GM10248 (cell line): ENCODE data around the gene ZNG1F.
"Not testable (repeated sequence)": the region's sequence is repeated elsewhere in the genome, so short reads cannot be mapped to it uniquely, and the experiment has no call there.

Experiments used
- CTCF ChIA-PET: fragments of 300-600 bp; sonication (Branson Sonifier 250); formaldehyde crosslinking; extraction: SDS; loops from one replicate; lab custom pipeline; 2021; ENCODE audit warnings: antibody characterized with exemption; lab: Yijun Ruan, JAX
- POLR2A ChIA-PET: fragments of 350-650 bp; sonication (Branson Sonifier 250); formaldehyde crosslinking; extraction: SDS; loops from one replicate; lab custom pipeline; 2020; ENCODE audit warnings: antibody characterized with exemption; lab: Yijun Ruan, JAX
- DNase-seq: peaks from one replicate; pipeline ENCODE4 v3.0.0; 2012; ENCODE audit errors: extremely low spot score
- TF ChIP-seq, protein P1 (sequence below): IDR thresholded peaks from 2 replicates; pipeline ENCODE4 v1.5.1; 2012; ENCODE audit warnings: mild to moderate bottlenecking, low read depth; ENCODE audit errors: extremely low read depth, missing control alignments, control extremely low read depth

The ZNG1F gene

DNA sequence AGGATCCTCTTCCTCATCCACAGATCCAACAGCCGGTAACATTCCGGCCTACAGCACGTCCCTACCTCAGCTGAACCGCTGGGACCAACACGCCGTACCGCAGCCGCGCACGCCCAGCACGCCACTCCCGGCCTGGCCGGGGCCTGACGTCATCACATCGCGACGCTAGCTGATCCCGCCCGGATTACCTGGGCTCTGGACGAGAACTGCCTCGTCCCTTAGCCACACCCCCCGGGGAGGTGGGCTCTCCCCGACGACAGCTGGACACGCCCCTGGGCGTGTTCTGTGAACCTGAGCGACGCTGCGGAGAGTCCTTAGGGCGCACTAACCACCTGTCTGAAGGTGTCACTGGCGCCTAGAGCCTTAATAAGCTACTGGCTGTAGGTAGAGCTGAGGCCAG is at the start of gene ZNG1F:
Gene ZNG1F, minus strand, starts transcription at position 101 of the 400 bp plus-strand sequence. Its CDS starts 59 bp downstream, at position 42.
- DNase-seq, POLR2A ChIA-PET, CTCF ChIA-PET: not testable (repeated sequence)

DNA sequence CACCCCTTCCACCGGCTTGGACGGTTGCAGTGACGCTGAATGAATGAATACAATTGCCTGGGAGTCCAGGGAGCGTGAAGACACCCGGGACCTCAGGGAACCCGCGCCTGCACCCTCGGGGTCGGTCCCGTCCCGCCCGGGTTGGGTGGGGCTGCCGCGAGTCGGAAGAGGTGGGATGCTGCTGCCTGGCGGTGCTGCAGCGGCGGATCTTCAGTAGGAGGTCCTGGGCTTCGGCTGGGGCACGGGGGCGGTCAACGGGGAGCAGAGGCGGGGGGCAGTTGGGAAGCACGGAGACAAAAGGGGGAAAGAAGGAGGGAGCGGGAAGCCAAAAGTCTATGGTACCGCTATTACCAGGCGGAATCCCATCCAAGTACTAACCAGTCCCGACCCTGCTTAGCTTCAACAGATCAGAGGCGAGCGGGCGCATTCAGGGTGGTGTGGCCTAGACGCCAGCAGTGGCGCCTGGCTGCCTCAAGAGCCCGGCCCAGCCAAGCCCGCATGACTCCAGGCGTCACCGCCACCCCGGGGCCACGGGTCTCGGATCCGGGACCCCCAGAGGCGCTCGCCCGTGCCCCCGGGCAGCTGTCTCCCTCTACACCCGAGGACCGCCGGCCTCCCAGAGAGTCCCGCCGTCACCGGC is 48.1 kb upstream of the ZNG1F start:
- peak; percentile 6 for DNase-seq
- CTCF ChIA-PET = not testable (repeated sequence)

DNA sequence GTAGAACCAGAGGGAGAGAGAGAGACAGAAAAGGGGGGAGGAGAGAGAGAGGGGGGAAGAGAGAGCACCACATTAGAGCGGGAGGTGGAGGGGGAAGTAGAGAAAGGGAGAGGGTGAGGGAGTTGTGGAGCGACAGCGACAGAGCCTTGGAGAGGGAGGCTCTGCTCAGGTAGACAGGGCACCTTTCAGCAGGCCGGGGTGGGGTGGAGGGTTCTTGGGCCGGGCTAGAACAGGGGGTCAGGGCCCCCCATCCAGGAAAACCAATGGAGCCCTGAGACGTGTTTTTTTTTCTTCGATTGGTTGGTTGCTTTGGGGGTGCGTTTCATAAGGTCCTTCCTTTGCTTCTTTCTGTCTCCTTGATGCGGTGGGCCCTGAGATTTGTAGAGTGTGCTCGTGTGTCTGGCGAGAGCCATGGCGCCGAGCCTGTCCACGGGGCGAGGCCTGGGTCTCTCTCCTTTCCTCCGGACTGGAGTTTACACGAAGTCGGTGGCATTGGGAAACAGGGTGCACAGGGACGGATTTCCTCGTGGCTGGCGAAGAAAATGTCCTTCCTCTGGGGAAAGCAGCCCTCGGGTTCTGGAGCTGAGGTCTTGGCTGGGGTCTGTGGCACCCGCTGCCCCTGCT is 47.5 kb upstream of the ZNG1F start:
- CTCF ChIA-PET, DNase-seq, POLR2A ChIA-PET: not testable (repeated sequence)

More for the DNA sequence above, 48.1 kb upstream of the ZNG1F start:
- POLR2A ChIA-PET = not testable (repeated sequence)

DNA sequence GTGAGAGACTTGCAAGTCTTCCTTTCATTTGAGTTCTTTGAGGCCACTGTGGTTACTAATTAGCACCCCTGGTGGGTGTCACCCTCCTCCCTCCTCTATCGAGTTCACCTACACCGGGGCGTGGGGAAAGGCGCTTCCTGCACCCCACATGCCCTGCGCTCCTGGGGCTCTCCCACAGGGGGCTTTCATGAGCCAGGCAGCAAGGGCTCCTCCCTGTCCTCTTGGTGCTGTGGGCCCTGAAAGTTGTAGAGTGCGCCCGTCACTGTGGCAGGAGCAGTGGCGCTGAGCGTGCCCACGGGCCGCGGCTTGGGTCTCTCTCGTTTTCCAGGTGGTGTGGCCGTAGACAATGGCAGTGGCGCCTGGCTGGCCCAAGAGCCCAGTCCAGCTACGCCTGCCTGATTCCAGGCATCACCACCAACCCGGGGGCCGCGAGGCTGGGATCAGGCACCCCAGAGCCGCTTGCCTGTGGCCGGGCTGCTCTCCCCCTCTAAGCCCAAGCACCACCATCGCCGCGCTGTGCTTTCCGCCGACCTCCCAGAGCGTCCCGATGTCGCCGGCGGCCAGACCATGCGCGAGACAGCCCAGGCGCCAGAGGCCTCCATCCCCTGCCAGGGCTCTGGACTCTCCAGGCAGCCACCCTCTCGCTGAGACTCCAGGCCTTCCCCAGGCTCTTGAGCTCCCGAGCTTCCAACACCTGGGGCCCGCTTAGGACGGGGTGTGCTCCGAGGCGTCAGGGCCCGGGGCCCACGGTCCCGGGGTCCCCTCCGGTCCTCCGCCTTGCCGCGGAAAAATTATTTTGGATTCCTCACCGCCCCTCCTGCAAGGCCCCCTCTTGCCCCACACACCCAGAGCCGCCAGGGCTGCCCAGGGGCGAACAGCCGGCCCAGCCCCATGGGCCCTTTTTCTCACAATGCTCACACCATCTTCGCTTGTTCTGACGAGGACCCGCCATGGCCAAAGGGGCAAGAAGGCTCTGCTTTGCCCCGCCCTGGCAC is 46.0 kb upstream of the ZNG1F start:
- peak; percentile 72 for DNase-seq
- POLR2A ChIA-PET, CTCF ChIA-PET: not testable (repeated sequence)
- TF ChIP-seq, protein P1, sequence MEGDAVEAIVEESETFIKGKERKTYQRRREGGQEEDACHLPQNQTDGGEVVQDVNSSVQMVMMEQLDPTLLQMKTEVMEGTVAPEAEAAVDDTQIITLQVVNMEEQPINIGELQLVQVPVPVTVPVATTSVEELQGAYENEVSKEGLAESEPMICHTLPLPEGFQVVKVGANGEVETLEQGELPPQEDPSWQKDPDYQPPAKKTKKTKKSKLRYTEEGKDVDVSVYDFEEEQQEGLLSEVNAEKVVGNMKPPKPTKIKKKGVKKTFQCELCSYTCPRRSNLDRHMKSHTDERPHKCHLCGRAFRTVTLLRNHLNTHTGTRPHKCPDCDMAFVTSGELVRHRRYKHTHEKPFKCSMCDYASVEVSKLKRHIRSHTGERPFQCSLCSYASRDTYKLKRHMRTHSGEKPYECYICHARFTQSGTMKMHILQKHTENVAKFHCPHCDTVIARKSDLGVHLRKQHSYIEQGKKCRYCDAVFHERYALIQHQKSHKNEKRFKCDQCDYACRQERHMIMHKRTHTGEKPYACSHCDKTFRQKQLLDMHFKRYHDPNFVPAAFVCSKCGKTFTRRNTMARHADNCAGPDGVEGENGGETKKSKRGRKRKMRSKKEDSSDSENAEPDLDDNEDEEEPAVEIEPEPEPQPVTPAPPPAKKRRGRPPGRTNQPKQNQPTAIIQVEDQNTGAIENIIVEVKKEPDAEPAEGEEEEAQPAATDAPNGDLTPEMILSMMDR = peak; percentile 35

DNA sequence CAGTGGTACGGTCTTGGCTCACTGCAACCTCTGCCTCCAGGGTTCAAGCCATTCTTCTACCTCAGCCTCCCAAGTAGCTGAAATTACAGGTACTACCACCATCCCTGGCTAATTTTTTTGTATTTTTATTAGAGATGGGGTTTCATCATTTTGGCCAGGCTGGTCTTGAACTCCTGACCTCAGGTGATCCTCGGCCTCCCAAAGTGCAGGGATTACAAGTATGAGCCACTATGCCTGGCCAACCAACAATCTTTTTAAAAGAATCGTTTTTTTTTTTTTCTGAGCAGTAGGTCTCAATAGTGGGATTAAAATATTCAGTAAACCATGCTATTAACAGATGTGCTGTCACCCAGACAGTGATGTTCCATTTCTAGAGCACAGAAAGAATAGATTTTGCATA is 45.1 kb upstream of the ZNG1F start:
- POLR2A ChIA-PET, CTCF ChIA-PET, DNase-seq: not testable (repeated sequence)

DNA sequence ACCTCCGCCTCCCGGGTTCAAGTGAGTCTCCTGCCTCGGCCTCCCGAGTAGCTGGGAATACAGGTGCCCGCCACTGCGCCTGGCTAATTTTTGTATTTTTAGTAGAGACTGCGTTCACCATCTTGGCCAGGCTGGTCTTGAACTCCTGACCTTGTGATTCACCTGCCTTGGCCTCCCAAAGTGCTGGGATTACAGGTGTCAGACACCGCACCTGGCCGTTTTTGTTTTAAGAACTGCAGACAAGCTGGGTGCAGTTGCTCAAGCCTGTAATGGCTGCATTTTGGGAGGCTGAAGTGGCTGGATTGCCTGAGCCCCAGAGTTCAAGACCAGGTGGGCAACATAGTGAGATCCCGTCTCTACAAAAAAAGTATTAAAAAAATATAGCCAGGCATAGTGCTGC is 43.2 kb upstream of the ZNG1F start:
- CTCF ChIA-PET, DNase-seq, POLR2A ChIA-PET: not testable (repeated sequence)

DNA sequence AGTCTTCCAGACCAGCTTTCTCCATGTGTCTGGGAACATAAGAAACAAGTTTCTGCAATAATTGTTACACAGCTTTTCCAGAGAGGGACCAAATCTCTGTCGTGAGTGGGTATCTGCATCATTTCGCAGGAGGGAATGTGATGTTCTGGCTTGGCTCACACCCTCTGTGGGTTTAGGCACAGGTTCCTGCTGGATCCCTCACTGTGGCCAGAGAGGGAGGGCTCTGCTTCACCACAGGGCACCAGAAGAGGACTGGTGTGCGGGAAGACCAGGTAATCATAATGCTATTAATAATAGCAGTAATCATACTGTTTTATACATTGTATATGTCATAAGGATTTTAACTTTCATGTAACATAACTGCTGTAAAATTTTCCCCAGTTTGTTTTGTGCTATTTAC is 41.3 kb upstream of the ZNG1F start:
- peak; percentile 18 for DNase-seq
- POLR2A ChIA-PET, CTCF ChIA-PET: not testable (repeated sequence)

DNA sequence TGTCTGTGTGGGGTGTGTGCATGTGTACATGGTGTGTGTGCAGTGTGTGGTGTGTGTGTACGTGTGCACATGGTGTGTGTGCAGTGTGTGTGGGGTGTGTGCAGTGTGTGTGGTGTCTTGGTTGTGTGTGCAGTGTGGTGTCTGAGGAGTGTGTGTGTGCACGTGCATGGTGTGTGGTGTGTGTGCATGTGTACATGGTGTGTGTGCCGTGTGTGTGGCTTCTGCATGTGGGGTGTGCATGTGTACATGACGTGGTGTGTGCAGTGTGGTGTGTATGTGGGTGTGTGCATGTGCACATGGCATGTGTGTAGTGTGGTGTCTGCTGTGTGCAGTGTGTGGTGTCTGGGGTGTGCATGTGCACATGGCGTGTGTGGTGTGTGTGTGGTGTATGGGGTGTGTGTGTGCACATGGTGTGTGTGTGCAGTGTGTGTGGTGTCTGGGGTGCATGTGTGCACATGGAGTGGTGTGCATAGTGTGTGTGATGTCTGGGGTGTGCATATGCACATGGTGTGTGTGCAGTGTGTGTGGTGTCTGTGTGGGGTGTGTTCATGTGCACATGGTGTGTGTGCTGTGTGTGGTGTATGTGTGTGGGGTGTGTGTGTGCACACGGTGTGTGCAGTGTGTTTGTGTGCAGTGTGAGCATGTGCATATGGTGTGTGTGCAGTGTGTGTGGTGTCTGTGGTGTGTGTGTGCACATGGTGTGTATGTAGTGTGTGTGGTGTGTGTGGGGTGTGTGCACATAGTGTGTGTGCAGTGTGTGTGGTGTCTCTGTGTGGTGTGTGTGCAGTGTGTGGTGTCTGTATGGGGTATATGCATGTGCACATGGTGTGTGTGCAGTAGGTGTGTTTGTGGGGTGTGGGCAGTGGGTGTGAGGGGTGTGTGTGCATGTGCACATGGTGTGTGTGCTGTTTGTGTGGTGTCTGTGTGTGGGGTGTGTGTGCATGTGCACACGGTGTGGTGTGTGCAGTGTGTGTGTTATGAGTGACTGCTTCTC is 40.6 kb upstream of the ZNG1F start:
- ChIA-PET CTCF (no interaction called here), POLR2A (no interaction called here)
- peak; percentile 28 for DNase-seq
- TF ChIP-seq, protein P1 = no peak

DNA sequence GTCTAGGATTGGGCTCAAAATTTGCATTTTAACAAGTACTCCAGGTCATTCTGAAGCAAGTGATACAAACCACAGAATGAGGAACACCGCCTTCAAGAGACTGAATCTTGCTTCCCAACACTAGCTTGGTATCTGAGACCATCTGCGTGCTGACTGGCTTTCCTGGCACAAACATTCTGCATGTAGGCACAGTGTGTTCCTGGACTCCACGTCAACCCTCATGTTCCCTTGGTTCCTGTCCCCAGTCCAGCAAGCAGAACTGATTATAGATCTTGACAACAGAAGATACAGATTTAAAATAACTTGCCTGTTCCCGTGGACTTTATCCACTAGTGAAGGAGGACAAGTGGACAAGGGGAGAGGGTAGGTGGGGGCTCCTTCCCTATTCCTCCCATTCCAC is 30.7 kb upstream of the ZNG1F start:
- DNase-seq, CTCF ChIA-PET, POLR2A ChIA-PET: not testable (repeated sequence)

DNA sequence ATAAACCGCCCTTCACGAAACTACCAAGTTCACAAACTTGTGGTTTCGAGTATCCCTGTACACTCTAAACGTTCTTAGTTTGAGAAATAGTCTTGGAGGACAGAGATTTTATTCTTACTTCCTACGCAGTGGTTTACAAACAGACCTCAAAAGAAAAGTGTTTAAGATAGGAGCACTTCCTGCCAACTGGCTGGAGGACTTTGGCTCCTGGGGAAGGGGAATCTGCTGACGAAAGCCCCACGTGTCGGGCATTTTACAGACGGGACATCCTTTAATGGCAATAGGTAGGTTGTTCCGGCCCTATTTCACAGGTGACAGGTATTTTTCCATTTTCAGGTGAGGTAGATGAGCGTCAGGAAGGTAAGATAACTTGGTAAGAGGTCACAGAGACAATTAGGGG is 678 bp downstream of the ZNG1F start:
- CTCF ChIA-PET, DNase-seq, POLR2A ChIA-PET: not testable (repeated sequence)

DNA sequence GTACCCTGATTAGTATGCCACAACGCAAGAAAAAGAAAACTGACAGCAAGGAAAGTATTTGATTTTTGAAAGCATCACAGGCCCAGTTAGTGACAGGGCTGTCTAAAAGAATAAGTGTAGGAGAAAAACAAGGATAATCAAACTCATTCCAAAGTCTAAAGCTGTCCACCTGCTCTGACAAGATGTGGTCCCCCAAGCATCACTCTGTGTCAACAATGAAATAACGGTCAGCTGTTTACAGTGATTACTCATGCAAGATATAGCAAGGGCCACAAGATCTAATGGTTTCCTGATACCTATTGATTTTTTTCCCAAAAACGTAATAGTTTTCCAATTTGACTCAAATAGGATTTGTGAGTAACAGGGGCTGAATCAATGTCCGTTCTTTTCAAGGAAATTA is 14.1 kb downstream of the ZNG1F start:
- DNase-seq, POLR2A ChIA-PET, CTCF ChIA-PET: not testable (repeated sequence)

DNA sequence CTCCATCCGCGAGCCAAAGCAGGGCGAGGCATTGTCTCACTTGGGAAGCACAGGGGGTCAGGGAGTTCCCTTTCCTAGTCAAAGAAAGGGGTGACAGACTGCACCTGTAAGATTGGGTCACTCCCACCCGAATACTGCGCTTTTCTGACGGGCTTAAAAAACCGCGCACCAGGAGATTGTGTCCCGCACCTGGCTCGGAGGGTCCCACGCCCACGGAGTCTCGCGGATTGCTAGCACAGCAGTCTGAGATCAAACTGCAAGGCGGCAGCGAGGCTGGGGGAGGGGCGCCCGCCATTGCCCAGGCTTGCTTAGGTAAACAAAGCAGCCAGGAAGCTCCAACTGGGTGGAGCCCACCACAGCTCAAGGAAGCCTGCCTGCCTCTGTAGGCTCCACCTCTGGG is 39.0 kb downstream of the ZNG1F start:
- DNase-seq, CTCF ChIA-PET, POLR2A ChIA-PET: not testable (repeated sequence)

DNA sequence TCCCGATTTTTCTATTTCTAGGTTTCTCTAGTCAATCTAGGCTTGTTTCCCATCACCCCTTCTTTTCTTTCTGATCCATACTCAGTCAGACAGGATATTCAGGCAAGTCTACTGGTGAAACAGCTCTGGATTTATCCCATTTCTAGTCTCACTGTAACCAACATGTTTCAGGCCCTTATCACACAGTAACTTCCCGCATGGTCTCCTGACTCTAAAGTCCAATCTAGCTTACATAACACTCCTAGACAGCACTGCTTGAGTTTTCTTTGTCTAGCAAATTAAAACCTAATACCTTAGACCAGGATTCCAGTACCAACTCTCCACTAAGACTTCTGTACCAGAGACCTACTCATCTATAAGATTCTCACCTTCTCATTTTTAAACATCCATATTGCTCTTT is 47.2 kb downstream of the ZNG1F start:
- CTCF ChIA-PET, DNase-seq, POLR2A ChIA-PET: not testable (repeated sequence)

DNA sequence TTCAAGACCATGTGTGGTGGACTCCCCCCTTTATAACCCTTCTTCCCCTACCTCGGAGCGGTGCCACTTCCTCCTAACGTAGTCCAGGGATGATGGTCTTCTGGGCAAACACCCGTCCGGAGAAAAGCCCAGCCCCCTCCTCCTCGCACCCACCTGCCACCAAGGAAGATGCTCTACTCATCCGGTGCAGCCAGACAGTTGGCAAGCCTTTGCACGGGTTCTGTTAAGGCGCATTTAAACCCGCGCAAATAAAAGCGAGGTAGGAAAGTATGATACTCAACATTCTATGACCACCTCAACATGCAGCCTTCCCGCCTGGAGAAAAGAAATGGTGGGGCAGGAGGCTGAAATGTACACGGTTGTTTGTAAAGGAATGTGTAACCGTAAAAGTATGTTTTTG is 60.5 kb downstream of the ZNG1F start, which contains the start of gene FOXD4L6:
Gene FOXD4L6, minus strand, starts transcription at position 101 of the 400 bp plus-strand sequence. CDS start 298 bp downstream, outside the sequence.
- DNase-seq, POLR2A ChIA-PET, CTCF ChIA-PET: not testable (repeated sequence)
